Neuronal stem cell (in vitro differentiated cells): ENCODE data around the gene TBC1D5.

Experiments
- DNase-seq: peaks from one replicate; pipeline ENCODE4 v3.0.0-alpha.2; 2013; ENCODE audit warnings: low spot score
- H2AFZ ChIP-seq: one replicate; pipeline ENCODE4 v1.6.1; 2013; ENCODE audit warnings: mild to moderate bottlenecking, low read length, inconsistent platforms
- H2AK5ac ChIP-seq: 2 replicates; pipeline ENCODE4 v1.6.1; 2013; ENCODE audit warnings: low read depth, mild to moderate bottlenecking, inconsistent platforms, low read length, moderate library complexity, mixed read lengths
- H2BK120ac ChIP-seq: 2 replicates; pipeline ENCODE4 v1.6.1; 2013; ENCODE audit warnings: low read depth, mild to moderate bottlenecking, inconsistent platforms, low read length, moderate library complexity, mixed read lengths
- H2BK12ac ChIP-seq: one replicate; pipeline ENCODE4 v1.6.1; 2013; ENCODE audit warnings: low read length, inconsistent platforms
- H2BK15ac ChIP-seq: 2 replicates; pipeline ENCODE4 v1.6.1; 2013; ENCODE audit warnings: mild to moderate bottlenecking, low read length, inconsistent platforms, mixed read lengths
- H2BK5ac ChIP-seq: one replicate; pipeline ENCODE4 v1.6.1; 2013; ENCODE audit warnings: inconsistent platforms, mild to moderate bottlenecking, low read length, moderate library complexity
- H3K14ac ChIP-seq: one replicate; pipeline ENCODE4 v1.6.1; 2013; ENCODE audit warnings: low read length, inconsistent platforms
- H3K18ac ChIP-seq: 2 replicates; pipeline ENCODE4 v1.6.1; 2013; ENCODE audit warnings: low read length, inconsistent platforms
- H3K23ac ChIP-seq: 2 replicates; pipeline ENCODE4 v1.6.1; 2013; ENCODE audit warnings: low read depth, mild to moderate bottlenecking, mixed read lengths, low read length, inconsistent platforms; ENCODE audit not compliant: poor library complexity
- H3K27ac ChIP-seq: replicated peaks from 3 replicates; pipeline ENCODE4 v1.5.1; 2013; ENCODE audit warnings: low read length, inconsistent platforms
- H3K27me3 ChIP-seq, 3 experiments: 2 replicates each; pipeline ENCODE4 v1.6.1; 2013; ENCODE audit warnings: low read length in 3 of 3, mild to moderate bottlenecking in 2 of 3, inconsistent platforms in 1 of 3, low read depth in 1 of 3, mixed read lengths in 1 of 3, moderate library complexity in 1 of 3; ENCODE audit not compliant: control insufficient read depth in 3 of 3, insufficient read depth in 3 of 3
- H3K36me3 ChIP-seq, 2 donors: replicated peaks in 1 of 2; 2 replicates each; pipeline ENCODE4 v1.6.1; 2013; ENCODE audit warnings: low read length in 2 of 2; ENCODE audit not compliant: control insufficient read depth in 2 of 2, insufficient read depth in 2 of 2
- H3K4ac ChIP-seq: 2 replicates; pipeline ENCODE4 v1.6.1; 2013; ENCODE audit warnings: inconsistent platforms, mild to moderate bottlenecking, low read length, moderate library complexity
- H3K4me1 ChIP-seq, 2 donors: 1 replicate in 1 of 2; 2 replicates in 1 of 2; pipeline ENCODE4 v1.6.1; 2013; ENCODE audit warnings: low read length in 2 of 2, low read depth in 1 of 2; ENCODE audit not compliant: control insufficient read depth in 2 of 2, insufficient read depth in 1 of 2
- H3K4me2 ChIP-seq: one replicate; pipeline ENCODE4 v1.6.1; 2013; ENCODE audit warnings: mild to moderate bottlenecking, low read length, inconsistent platforms; ENCODE audit not compliant: insufficient read depth, poor library complexity, severe bottlenecking
- H3K4me3 ChIP-seq, 2 donors: 2 replicates each; pipeline ENCODE4 v1.5.1; 2013; ENCODE audit warnings: low read length in 2 of 2, mild to moderate bottlenecking in 2 of 2, inconsistent platforms in 1 of 2, moderate library complexity in 1 of 2
- H3K79me1 ChIP-seq: one replicate; pipeline ENCODE4 v1.6.1; 2013; ENCODE audit warnings: low read depth, mild to moderate bottlenecking, inconsistent platforms, low read length, moderate library complexity
- H3K9ac ChIP-seq: one replicate; pipeline ENCODE4 v1.6.1; 2013; ENCODE audit warnings: mild to moderate bottlenecking, low read depth, low read length, inconsistent platforms; ENCODE audit not compliant: poor library complexity
- H3K9me3 ChIP-seq, 2 donors: replicated peaks in 1 of 2; 2 replicates each; pipeline versions ENCODE3 to v1.6.1; 2013; ENCODE audit warnings: low read length in 2 of 2, mild to moderate bottlenecking in 2 of 2, inconsistent platforms in 1 of 2, low read depth in 1 of 2, mixed read lengths in 1 of 2, moderate library complexity in 1 of 2; ENCODE audit not compliant: control insufficient read depth in 2 of 2, insufficient read depth in 1 of 2
- H4K8ac ChIP-seq: one replicate; pipeline ENCODE4 v1.6.1; 2013; ENCODE audit warnings: low read depth, mild to moderate bottlenecking, inconsistent platforms, low read length, moderate library complexity
- H4K91ac ChIP-seq: one replicate; pipeline ENCODE4 v1.6.1; 2013; ENCODE audit warnings: low read length, low read depth, mild to moderate bottlenecking, inconsistent platforms; ENCODE audit not compliant: poor library complexity
- WGBS, 2 donors: extraction: QIAGEN DNeasy Blood & Tissue Kit; methylation state at CpG; one replicate each; pipeline ENCODE4 v1.1.7; 2013; ENCODE audit warnings: missing lambda C conversion rate in 2 of 2, mixed read lengths in 1 of 2; ENCODE audit not compliant: insufficient read length in 2 of 2, insufficient replicate concordance in 1 of 2; ENCODE audit errors: extremely low coverage in 2 of 2; 5-methylcytosine and 5-hydroxymethylcytosine counted together

Gene TBC1D5

GRCh38 chr3:17433876-17434275 is 308.6 kb downstream of the TBC1D5 start:
- Histone ChIP-seq H4K8ac (no peak overlapping the region), H3K36me3 (no peaks in the 10 kb centered on the region), H2AFZ (no peak overlapping the region), H2BK120ac (no peak overlapping the region), H3K27ac (no peak overlapping the region), H2BK12ac (no peak overlapping the region), H3K23ac (no peak overlapping the region), H2BK15ac (no peak overlapping the region), H3K14ac (no peak overlapping the region), H3K18ac (no peak overlapping the region), H3K27me3 (no peaks in the 10 kb centered on the region), H2BK5ac (no peak overlapping the region), H3K79me1 (no peaks in the 10 kb centered on the region), H3K9ac (no peak overlapping the region), H3K4me1 (peaks cover 0 to 3% of the 10 kb centered on the region in 2 donors), H3K4me2 (no peak overlapping the region), H4K91ac (no peak overlapping the region), H2AK5ac (no peak overlapping the region), H3K4me3 (no peak overlapping the region), H3K9me3 (peaks cover 0 to 6% of the 10 kb centered on the region in 2 donors), H3K4ac (no peak overlapping the region)
- no CpG with 5 or more reads among the region's 4 CpGs for WGBS, 2 donors
- no peak for DNase-seq

- H3K14ac ChIP-seq, result no peak overlapping the region
- H3K9me3 ChIP-seq, result peaks cover 0 to 6% of the 10 kb centered on the region in 2 donors
- H3K4me1 ChIP-seq, result peaks cover 0 to 3% of the 10 kb centered on the region in 2 donors
- H3K4me3 ChIP-seq, result no peak overlapping the region
- H3K79me1 ChIP-seq, result no peaks in the 10 kb centered on the region
- no peak overlapping the region for H2AK5ac ChIP-seq
- H3K18ac ChIP-seq, result no peak overlapping the region
- H3K36me3 ChIP-seq, result no peaks in the 10 kb centered on the region
- H3K4me2 ChIP-seq, result no peak overlapping the region
- H3K9ac ChIP-seq, result no peak overlapping the region
- H2BK15ac ChIP-seq, result no peak overlapping the region
- no peak overlapping the region for H4K91ac ChIP-seq
- no peak overlapping the region for H3K4ac ChIP-seq
- no peak overlapping the region for H3K27ac ChIP-seq
- H2BK12ac ChIP-seq, result no peak overlapping the region
- no peaks in the 10 kb centered on the region for H3K27me3 ChIP-seq
- no peak overlapping the region for H2AFZ ChIP-seq
- no peak overlapping the region for H2BK120ac ChIP-seq
- no peak overlapping the region for H2BK5ac ChIP-seq
- no peak overlapping the region for H4K8ac ChIP-seq
- no peak overlapping the region for H3K23ac ChIP-seq
- DNase-seq, result no peak
Measured at GRCh38 chr3:17432236-17432635, 310.2 kb downstream of the TBC1D5 start.

- Histone ChIP-seq H3K23ac (no peak overlapping the region), H3K4ac (no peak overlapping the region), H2BK12ac (no peak overlapping the region), H2BK5ac (no peak overlapping the region), H2AK5ac (no peak overlapping the region), H3K79me1 (no peaks in the 10 kb centered on the region), H3K4me2 (no peak overlapping the region), H3K18ac (no peak overlapping the region), H3K4me3 (no peak overlapping the region), H3K9ac (no peak overlapping the region), H3K4me1 (peaks cover 0 to 3% of the 10 kb centered on the region in 2 donors), H2BK120ac (no peak overlapping the region), H2AFZ (no peak overlapping the region), H3K14ac (no peak overlapping the region), H4K91ac (no peak overlapping the region), H3K36me3 (no peaks in the 10 kb centered on the region), H4K8ac (no peak overlapping the region), H3K27me3 (no peaks in the 10 kb centered on the region), H2BK15ac (no peak overlapping the region), H3K27ac (no peak overlapping the region), H3K9me3 (peaks cover 0 to 6% of the 10 kb centered on the region in 2 donors)
- no CpG with 5 or more reads among the region's 2 CpGs for WGBS, 2 donors
- DNase-seq, result no peak
Measured at GRCh38 chr3:17431484-17432045, 310.9 kb downstream of the TBC1D5 start.

GRCh38 chr3:17431004-17431403 is 311.4 kb downstream of the TBC1D5 start:
- H3K9me3 ChIP-seq, result peaks cover 0 to 6% of the 10 kb centered on the region in 2 donors
- no peak overlapping the region for H2AFZ ChIP-seq
- no peak overlapping the region for H2BK12ac ChIP-seq
- H3K4me3 ChIP-seq, result no peak overlapping the region
- no peak overlapping the region for H4K8ac ChIP-seq
- H3K4me2 ChIP-seq, result no peak overlapping the region
- DNase-seq, result no peak
- H3K4ac ChIP-seq, result no peak overlapping the region
- no peak overlapping the region for H2BK15ac ChIP-seq
- no CpG with 5 or more reads among the region's 2 CpGs for WGBS, 2 donors
- no peaks in the 10 kb centered on the region for H3K27me3 ChIP-seq
- H2AK5ac ChIP-seq, result no peak overlapping the region
- peaks cover 0 to 3% of the 10 kb centered on the region in 2 donors for H3K4me1 ChIP-seq
- no peak overlapping the region for H3K27ac ChIP-seq
- H3K14ac ChIP-seq, result no peak overlapping the region
- no peaks in the 10 kb centered on the region for H3K36me3 ChIP-seq
- no peak overlapping the region for H3K18ac ChIP-seq
- no peak overlapping the region for H3K9ac ChIP-seq
- no peak overlapping the region for H4K91ac ChIP-seq
- no peak overlapping the region for H2BK5ac ChIP-seq
- H2BK120ac ChIP-seq, result no peak overlapping the region
- H3K79me1 ChIP-seq, result no peaks in the 10 kb centered on the region
- no peak overlapping the region for H3K23ac ChIP-seq
